Thymus (tissue), 11 donors: Measurements from ENCODE around the gene DEPDC7. TPM values are rescaled to one million over a fixed set of nuclear protein-coding genes. Genes with fewer than 3 reads are reported as not detected.

Experiments used
- DNase-seq, 9 donors: peaks; one replicate each; pipeline ENCODE4 v3.0.0-alpha.2; 2013; ENCODE audit warnings: low spot score in 9 of 9, low read depth in 6 of 9, missing footprints in 1 of 9
- H3K27ac ChIP-seq, 2 donors: one replicate each; pipeline ENCODE4 v1.5.1; 2013; ENCODE audit warnings: control low read depth in 1 of 2, low read depth in 1 of 2, low read length in 1 of 2, mild to moderate bottlenecking in 1 of 2, moderate library complexity in 1 of 2
- H3K27me3 ChIP-seq, 2 donors: one replicate each; pipeline ENCODE4 v1.5.1; 2013; ENCODE audit warnings: low read length in 1 of 2; ENCODE audit not compliant: control insufficient read depth in 2 of 2, insufficient read depth in 1 of 2
- H3K36me3 ChIP-seq, 2 donors: one replicate each; pipeline ENCODE4 v1.5.1; 2013; ENCODE audit warnings: low read length in 1 of 2, mild to moderate bottlenecking in 1 of 2, moderate library complexity in 1 of 2; ENCODE audit not compliant: control insufficient read depth in 2 of 2, insufficient read depth in 2 of 2
- H3K4me1 ChIP-seq, 2 donors: one replicate each; pipeline ENCODE4 v1.5.1; 2013; ENCODE audit warnings: low read length in 2 of 2; ENCODE audit not compliant: control insufficient read depth in 2 of 2, insufficient read depth in 2 of 2
- H3K4me3 ChIP-seq, 2 donors: one replicate each; pipeline ENCODE4 v1.5.1; 2013; ENCODE audit warnings: low read length in 2 of 2, control low read depth in 1 of 2, mild to moderate bottlenecking in 1 of 2
- H3K9me3 ChIP-seq, 2 donors: one replicate each; pipeline ENCODE4 v1.5.1; 2013; ENCODE audit warnings: low read length in 1 of 2, mild to moderate bottlenecking in 1 of 2; ENCODE audit not compliant: control insufficient read depth in 2 of 2, insufficient read depth in 1 of 2
- WGBS: extraction: QIAGEN DNeasy Blood & Tissue Kit; methylation state at CpG from one replicate; pipeline ENCODE4 v1.1.7; 2013; 5-methylcytosine and 5-hydroxymethylcytosine counted together
- polyA plus RNA-seq: library from polyadenylated mRNA; stranded (reverse); fragments of 200-250 nt; gene quantifications from one replicate; pipeline ENCODE4 v1.2.3, GENCODE V29; 2013
- total RNA-seq: library from RNA; stranded (reverse); fragments of 120-200 nt; gene quantifications from one replicate; pipeline ENCODE4 v1.2.4, GENCODE V29; 2013
- donor health status: healthy.

The DEPDC7 gene
- total and polyA plus RNA-seq, 2 donors = 3.2 to 6.6 TPM

- DNase-seq = no peak
- 44% methylated on average over 1 of the region's 1 CpG for WGBS
- H3K4me3 ChIP-seq = no peak overlapping the region
- H3K4me1 ChIP-seq = no peaks in the 10 kb centered on the region
- no peaks in the 10 kb centered on the region for H3K27me3 ChIP-seq
- no peaks in the 10 kb centered on the region for H3K36me3 ChIP-seq
- no peaks in the 10 kb centered on the region for H3K9me3 ChIP-seq
- H3K27ac ChIP-seq = no peak overlapping the region
Measured at GRCh38 chr11:32990481-32990880, 25.2 kb upstream of the DEPDC7 start.

GRCh38 chr11:32991427-32991826 is 24.3 kb upstream of the DEPDC7 start:
- Histone ChIP-seq H3K27ac (no peak overlapping the region), H3K9me3 (no peaks in the 10 kb centered on the region), H3K4me1 (no peaks in the 10 kb centered on the region), H3K4me3 (no peak overlapping the region), H3K27me3 (no peaks in the 10 kb centered on the region), H3K36me3 (no peaks in the 10 kb centered on the region)
- WGBS = 95% methylated on average over 3 of the region's 3 CpGs
- no peak for DNase-seq

DNA sequence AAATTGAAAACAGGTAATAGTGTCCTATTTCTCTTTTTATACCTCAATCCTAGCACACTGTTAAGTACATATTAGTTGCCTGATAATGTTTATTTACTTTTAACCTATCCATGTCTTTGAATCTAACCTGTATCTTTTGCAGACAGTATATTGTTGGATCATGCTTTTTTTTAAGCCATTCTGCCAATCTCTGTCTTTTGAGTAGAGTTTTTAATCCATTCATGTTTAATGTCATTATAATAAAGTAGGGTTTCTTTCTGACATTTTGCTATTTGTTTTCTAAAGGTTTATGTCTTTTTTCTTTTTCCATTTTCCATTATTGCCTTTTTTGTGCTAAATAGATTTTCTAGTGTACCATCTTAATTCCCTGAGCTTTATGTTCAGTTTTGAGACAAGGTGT is 23.8 kb upstream of the DEPDC7 start:
- Histone ChIP-seq H3K4me3 (no peak overlapping the region), H3K4me1 (no peaks in the 10 kb centered on the region), H3K27me3 (no peaks in the 10 kb centered on the region), H3K36me3 (no peaks in the 10 kb centered on the region), H3K9me3 (no peaks in the 10 kb centered on the region), H3K27ac (no peak overlapping the region)
- no peak for DNase-seq

GRCh38 chr11:33000181-33000580 is 15.5 kb upstream of the DEPDC7 start:
- Histone ChIP-seq H3K4me3 (no peak overlapping the region), H3K36me3 (no peaks in the 10 kb centered on the region), H3K4me1 (peaks cover 2% of the 10 kb centered on the region in 2 donors), H3K27ac (no peak overlapping the region), H3K9me3 (peaks cover 0 to 3% of the 10 kb centered on the region in 2 donors), H3K27me3 (no peaks in the 10 kb centered on the region)
- DNase-seq = no peak

DNA sequence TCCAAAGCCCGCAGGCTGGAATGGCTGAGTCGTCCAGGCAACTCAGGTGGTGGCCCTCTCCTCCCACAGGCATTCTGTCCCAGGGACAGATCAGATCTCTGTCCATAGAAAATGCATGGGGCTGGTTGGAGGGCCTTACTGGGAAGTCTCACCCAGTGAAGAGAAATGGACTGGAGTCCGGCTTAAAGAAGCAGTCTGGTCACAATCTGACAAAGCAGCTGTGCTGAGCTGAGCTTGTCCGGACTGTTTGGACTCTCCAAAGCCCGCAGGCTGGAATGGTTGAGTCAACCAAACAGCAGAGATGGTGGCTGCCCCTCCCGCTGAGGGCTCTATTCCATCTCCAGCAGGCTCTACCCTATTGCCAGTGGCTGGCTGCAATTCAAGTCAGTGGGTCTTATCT is 14.4 kb upstream of the DEPDC7 start:
- peaks cover 0 to 3% of the 10 kb centered on the region in 2 donors for H3K9me3 ChIP-seq
- H3K27me3 ChIP-seq = no peaks in the 10 kb centered on the region
- no peak overlapping the region for H3K27ac ChIP-seq
- H3K4me3 ChIP-seq = no peak overlapping the region
- H3K4me1 ChIP-seq = peaks cover 11% of the 10 kb centered on the region in 2 donors
- no peaks in the 10 kb centered on the region for H3K36me3 ChIP-seq
- 88% methylated on average over 6 of the region's 6 CpGs for WGBS
- DNase-seq = no peak

DNA sequence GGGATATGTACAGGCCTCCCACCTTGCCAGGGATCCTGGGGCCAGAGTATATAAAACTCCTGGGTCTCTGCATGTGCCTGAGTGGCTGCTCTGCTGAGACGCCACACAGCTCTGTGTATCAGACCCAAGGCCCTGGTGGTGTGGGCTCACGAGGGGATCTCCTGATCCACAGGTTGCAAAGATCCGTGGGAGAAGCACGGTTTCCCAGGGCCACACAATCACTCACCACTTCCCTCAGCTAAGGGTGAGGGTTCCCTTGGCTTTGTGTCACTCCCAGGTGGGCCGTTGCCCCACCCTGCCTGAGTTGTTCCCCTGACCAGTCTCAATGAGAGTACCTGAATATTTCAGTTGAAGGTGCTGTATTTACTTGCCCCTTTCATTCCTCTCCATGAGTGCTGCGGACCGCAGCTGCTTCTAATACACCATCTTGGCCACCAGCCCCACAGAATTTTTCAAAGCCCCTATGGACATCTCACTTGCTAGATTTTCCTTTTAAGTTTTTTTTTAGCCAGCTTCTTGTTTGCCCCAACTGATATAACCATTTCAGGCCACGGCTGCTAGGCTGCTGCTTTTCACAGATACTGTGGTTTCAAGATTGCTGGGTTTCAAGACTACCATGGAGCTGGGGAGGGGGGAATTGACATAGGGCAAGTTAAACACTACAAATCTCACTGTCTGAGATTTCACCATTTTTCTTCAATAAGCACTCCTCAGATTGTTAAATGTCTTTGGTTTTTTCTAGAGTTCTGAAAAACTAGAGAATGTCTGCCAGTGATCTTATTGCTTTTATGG is 13.7 kb upstream of the DEPDC7 start:
- H3K36me3 ChIP-seq = no peaks in the 10 kb centered on the region
- H3K4me3 ChIP-seq = no peak overlapping the region
- H3K9me3 ChIP-seq = peaks cover 0 to 3% of the 10 kb centered on the region in 2 donors
- no peak for DNase-seq
- 90% methylated on average over 8 of the region's 8 CpGs for WGBS
- no peak overlapping the region for H3K27ac ChIP-seq
- H3K4me1 ChIP-seq = peaks cover 11% of the 10 kb centered on the region in 2 donors
- H3K27me3 ChIP-seq = no peaks in the 10 kb centered on the region

- Histone ChIP-seq H3K27ac (no peak overlapping the region), H3K9me3 (no peaks in the 10 kb centered on the region), H3K27me3 (no peaks in the 10 kb centered on the region), H3K36me3 (no peaks in the 10 kb centered on the region), H3K4me1 (peaks cover 11% of the 10 kb centered on the region in 2 donors), H3K4me3 (no peak overlapping the region)
- peak in 6 of 9 donors; percentile 23 to 62 (median 29) for DNase-seq
- WGBS = 5% methylated on average over 2 of the region's 2 CpGs
Measured at GRCh38 chr11:33005175-33005574, 10.5 kb upstream of the DEPDC7 start.

GRCh38 chr11:33006010-33006409 is 9.7 kb upstream of the DEPDC7 start:
- Histone ChIP-seq H3K4me3 (no peak overlapping the region), H3K9me3 (no peaks in the 10 kb centered on the region), H3K27ac (no peak overlapping the region), H3K4me1 (peaks cover 13% of the 10 kb centered on the region in 2 donors), H3K36me3 (no peaks in the 10 kb centered on the region), H3K27me3 (no peaks in the 10 kb centered on the region)
- no peak for DNase-seq

DNA sequence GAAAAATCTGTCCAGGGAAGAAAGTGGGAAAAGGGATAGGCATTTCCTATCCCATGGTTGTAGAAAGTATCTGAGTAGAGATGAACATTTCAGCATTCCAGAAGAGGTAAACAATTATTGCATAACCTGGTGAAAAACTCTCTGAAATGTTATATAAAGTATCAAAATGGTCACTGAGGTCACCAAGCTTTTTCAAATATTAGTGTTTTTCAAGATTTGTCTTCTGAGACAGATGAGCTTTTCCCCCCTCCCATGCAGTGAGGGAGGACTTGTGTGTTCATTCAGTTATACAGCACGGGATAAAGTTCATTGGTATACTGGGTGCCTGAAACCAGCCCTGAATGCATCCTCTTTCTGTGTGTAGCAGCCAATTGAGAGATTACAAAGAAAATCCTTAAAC is 1.9 kb upstream of the DEPDC7 start:
- peaks cover 12 to 24% of the 10 kb centered on the region in 2 donors for H3K4me1 ChIP-seq
- 96% methylated on average over 1 of the region's 1 CpG for WGBS
- no peaks in the 10 kb centered on the region for H3K36me3 ChIP-seq
- peaks cover 1 to 6% of the 10 kb centered on the region in 2 donors for H3K9me3 ChIP-seq
- DNase-seq = no peak
- no peak overlapping the region for H3K4me3 ChIP-seq
- H3K27me3 ChIP-seq = peaks cover 0 to 25% of the 10 kb centered on the region in 2 donors
- no peak overlapping the region for H3K27ac ChIP-seq
